Left ventricle myocardium inferior (tissue), 1 donor: ENCODE results near the gene P2RX1. TPM values are rescaled to one million over a fixed set of nuclear protein-coding genes. Genes with fewer than 3 reads are reported as not detected.

ENCODE experiments used
- DNase-seq: peaks from one replicate; pipeline ENCODE4 v3.0.0-alpha.2; 2020
- H3K27ac ChIP-seq: fragments of 200-600 bp; replicated peaks from 2 replicates; pipeline ENCODE4 v1.8.0; 2021
- H3K27me3 ChIP-seq: fragments of 200-600 bp; 2 replicates; pipeline ENCODE4 v1.8.0; 2021; ENCODE audit warnings: low read depth
- H3K36me3 ChIP-seq: fragments of 200-600 bp; 2 replicates; pipeline ENCODE4 v1.8.0; 2021
- H3K4me1 ChIP-seq: fragments of 200-600 bp; 2 replicates; pipeline ENCODE4 v1.8.0; 2021
- H3K4me3 ChIP-seq: fragments of 200-600 bp; 2 replicates; pipeline ENCODE4 v1.8.0; 2021; ENCODE audit warnings: mild to moderate bottlenecking, moderate library complexity
- H3K9me3 ChIP-seq: fragments of 200-600 bp; replicated peaks from 2 replicates; pipeline ENCODE4 v1.8.0; 2021
- intact Hi-C: fragments of 100-400 bp; cut with micrococcal nuclease; formaldehyde crosslinking; loops from one replicate; pipeline ENCODE4 v1.11.0; 2022
- total RNA-seq: library from RNA; stranded (reverse); fragmentation: NEBNext Ultra II Directional; extraction: Animal tissue kit (Norgen Biotek cat#: 25700); gene quantifications from one replicate; pipeline ENCODE4 v1.2.1, GENCODE V29; 2021
- TF ChIP-seq, protein P1 (sequence below): fragments of 200-600 bp; IDR thresholded peaks from 2 replicates; pipeline ENCODE4 v1.8.0; 2021; ENCODE audit warnings: antibody characterized with exemption, mild to moderate bottlenecking, borderline replicate concordance
- donor health status: DM: no; HTN: yes; CAD: no; lungs with severe emphysema.

Gene P2RX1
- total RNA-seq, 1 donor from 2014 or later, result 0.55 TPM

DNA sequence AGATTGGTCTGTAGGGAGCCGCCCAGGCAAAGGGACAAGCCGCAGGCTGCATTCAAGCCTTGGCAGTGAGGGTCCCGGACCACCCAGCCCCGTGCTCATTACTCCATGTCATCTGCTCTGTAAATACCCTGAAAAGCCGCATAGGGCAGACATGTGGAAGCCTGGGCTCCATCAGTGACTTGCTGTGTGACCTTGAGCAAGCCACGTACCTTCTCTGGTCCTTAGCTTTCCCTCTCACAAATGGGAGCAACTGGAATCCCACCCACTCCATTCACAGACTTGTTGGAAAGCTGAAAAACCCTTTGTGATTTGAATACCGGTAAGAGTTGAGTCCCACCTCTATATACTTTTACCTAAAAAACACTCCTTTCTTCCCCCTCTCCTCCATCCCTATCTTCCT, 35.3 kb downstream of the P2RX1 start:
- H3K9me3 ChIP-seq, result no peaks in the 10 kb centered on the region
- no peaks in the 10 kb centered on the region for H3K27me3 ChIP-seq
- TF ChIP-seq, protein P1, sequence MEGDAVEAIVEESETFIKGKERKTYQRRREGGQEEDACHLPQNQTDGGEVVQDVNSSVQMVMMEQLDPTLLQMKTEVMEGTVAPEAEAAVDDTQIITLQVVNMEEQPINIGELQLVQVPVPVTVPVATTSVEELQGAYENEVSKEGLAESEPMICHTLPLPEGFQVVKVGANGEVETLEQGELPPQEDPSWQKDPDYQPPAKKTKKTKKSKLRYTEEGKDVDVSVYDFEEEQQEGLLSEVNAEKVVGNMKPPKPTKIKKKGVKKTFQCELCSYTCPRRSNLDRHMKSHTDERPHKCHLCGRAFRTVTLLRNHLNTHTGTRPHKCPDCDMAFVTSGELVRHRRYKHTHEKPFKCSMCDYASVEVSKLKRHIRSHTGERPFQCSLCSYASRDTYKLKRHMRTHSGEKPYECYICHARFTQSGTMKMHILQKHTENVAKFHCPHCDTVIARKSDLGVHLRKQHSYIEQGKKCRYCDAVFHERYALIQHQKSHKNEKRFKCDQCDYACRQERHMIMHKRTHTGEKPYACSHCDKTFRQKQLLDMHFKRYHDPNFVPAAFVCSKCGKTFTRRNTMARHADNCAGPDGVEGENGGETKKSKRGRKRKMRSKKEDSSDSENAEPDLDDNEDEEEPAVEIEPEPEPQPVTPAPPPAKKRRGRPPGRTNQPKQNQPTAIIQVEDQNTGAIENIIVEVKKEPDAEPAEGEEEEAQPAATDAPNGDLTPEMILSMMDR, result no peak
- no peak for DNase-seq
- peaks cover 23% of the 10 kb centered on the region for H3K4me1 ChIP-seq
- H3K27ac ChIP-seq, result no peak overlapping the region
- H3K36me3 ChIP-seq, result peaks cover 25% of the 10 kb centered on the region
- no peak overlapping the region for H3K4me3 ChIP-seq
- intact Hi-C loops, result no loop called here

DNA sequence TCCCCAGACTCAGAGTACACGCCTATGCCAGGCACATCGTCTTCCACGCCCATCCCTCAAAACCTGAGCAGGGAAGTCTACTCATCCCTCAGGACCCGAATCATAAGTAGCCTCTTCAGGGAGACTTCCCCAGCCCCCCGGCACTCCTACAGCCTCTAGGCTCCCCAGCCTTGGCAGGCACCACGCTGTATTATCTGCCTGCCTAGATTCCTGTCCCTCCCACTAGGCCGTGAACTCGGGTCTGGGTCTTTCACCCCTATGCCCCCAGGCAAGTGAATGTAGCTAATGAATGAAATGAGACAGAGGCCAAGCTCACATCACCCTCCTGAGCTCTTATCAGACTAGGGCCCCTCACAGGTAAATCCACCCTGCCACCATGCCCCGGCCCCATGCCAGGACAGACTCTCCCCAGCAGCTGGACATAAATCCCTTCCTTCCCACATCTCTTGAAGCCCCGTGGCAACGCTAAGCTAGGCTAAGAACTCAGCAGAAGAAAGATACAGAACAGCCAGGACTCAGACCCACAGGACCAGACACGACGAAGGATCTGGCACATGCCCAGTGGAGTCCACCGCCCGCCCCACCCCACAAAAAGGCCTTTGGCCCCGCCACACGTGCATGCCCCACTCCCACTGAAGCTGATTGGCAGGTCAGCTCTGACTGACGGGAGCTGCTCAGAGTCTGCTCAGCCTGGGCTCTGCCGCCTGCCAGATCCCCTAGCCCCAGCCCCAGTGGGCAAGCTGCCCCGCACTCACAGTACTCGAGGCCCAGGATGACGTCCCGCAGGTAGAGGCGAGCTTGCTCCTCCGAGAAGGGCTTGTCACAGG, 36.5 kb downstream of the P2RX1 start:
- TF ChIP-seq, protein P1, result no peak
- no peak overlapping the region for H3K4me3 ChIP-seq
- peaks cover 25% of the 10 kb centered on the region for H3K36me3 ChIP-seq
- DNase-seq, result no peak
- intact Hi-C loops, result no loop called here
- H3K27ac ChIP-seq, result no peak overlapping the region
- H3K4me1 ChIP-seq, result peaks cover 13% of the 10 kb centered on the region
- H3K27me3 ChIP-seq, result no peaks in the 10 kb centered on the region
- H3K9me3 ChIP-seq, result no peaks in the 10 kb centered on the region

DNA sequence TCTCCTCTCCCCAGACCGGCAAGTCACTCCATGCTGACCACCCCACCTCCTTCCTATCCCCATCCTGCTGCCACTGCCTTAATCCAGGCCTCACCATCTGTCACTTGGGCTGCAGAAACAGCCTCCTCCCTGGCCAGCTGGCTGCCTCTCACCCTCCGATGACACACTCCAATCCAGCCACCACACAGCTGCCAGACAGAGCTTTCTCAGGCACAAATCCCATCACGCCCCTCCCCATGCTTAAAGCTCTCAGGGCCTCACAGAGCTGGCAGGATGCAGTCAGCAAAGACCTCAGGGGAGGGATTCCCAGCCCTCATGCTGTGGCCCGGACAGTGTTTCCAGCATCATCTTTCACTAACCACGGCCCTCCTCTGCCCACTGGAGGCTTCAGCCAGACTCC, 37.1 kb downstream of the P2RX1 start:
- intact Hi-C loops, result no loop called here
- H3K36me3 ChIP-seq, result peaks cover 19% of the 10 kb centered on the region
- no peaks in the 10 kb centered on the region for H3K27me3 ChIP-seq
- TF ChIP-seq, protein P1, result no peak
- peaks cover 13% of the 10 kb centered on the region for H3K4me1 ChIP-seq
- peak; percentile 44 for DNase-seq
- H3K27ac ChIP-seq, result no peak overlapping the region
- H3K4me3 ChIP-seq, result no peak overlapping the region
- H3K9me3 ChIP-seq, result no peaks in the 10 kb centered on the region

DNA sequence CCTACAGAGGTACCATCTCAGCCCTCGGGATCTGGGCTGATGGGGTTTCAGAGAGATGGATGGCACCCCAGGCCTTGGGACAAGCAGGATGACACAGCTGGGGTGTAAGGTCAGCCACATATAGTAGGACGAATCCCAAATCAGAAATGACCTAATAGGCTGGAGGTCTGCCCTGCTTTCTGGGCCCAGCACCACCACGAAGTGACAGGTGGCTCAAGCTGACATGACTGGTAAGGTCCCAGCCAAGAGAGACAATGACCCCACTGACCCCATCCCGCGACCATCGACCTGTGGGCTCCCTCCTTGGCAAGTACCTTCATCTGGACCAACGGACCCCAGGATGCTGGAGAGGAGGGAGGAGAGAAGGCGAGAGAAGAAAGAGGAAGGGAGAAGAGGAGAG, 39.0 kb downstream of the P2RX1 start:
- Histone ChIP-seq H3K27ac (no peak overlapping the region), H3K4me3 (no peak overlapping the region), H3K4me1 (peaks cover 13% of the 10 kb centered on the region), H3K36me3 (peaks cover 22% of the 10 kb centered on the region), H3K9me3 (no peaks in the 10 kb centered on the region), H3K27me3 (no peaks in the 10 kb centered on the region)
- intact Hi-C loops, result no loop called here
- TF ChIP-seq, protein P1, result no peak
- no peak for DNase-seq

DNA sequence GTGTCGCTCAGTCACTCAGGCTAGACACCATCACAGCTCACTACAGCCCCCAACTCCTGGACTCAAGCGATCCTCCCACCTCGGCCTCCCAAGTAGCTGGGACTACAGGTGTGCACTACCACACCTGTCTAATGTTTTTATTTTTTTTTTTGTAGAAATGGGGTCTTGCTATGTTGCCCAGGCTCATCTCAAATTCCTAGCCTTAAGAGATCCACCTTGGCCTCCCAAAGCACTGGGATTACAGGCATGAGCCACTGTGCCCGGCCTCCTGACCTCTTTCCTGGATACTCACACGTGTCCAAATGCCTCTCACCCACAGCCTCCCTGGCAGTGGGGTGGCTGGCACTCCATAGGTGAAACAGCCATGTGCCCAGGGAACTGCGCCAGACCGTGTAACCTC, 40.9 kb downstream of the P2RX1 start:
- no peak overlapping the region for H3K27ac ChIP-seq
- H3K4me3 ChIP-seq, result no peak overlapping the region
- H3K36me3 ChIP-seq, result peaks cover 25% of the 10 kb centered on the region
- H3K4me1 ChIP-seq, result peaks cover 20% of the 10 kb centered on the region
- intact Hi-C loops, result no loop called here
- no peaks in the 10 kb centered on the region for H3K9me3 ChIP-seq
- DNase-seq, result no peak
- H3K27me3 ChIP-seq, result no peaks in the 10 kb centered on the region
- TF ChIP-seq, protein P1, result no peak
